ENCODE measurements around the gene FSCN2. TPM values are rescaled to one million over a fixed set of nuclear protein-coding genes. Genes with fewer than 3 reads are reported as not detected.

The FSCN2 gene
- total RNA-seq, 1 experiment from 2014 or later: 1.6 TPM

DNA sequence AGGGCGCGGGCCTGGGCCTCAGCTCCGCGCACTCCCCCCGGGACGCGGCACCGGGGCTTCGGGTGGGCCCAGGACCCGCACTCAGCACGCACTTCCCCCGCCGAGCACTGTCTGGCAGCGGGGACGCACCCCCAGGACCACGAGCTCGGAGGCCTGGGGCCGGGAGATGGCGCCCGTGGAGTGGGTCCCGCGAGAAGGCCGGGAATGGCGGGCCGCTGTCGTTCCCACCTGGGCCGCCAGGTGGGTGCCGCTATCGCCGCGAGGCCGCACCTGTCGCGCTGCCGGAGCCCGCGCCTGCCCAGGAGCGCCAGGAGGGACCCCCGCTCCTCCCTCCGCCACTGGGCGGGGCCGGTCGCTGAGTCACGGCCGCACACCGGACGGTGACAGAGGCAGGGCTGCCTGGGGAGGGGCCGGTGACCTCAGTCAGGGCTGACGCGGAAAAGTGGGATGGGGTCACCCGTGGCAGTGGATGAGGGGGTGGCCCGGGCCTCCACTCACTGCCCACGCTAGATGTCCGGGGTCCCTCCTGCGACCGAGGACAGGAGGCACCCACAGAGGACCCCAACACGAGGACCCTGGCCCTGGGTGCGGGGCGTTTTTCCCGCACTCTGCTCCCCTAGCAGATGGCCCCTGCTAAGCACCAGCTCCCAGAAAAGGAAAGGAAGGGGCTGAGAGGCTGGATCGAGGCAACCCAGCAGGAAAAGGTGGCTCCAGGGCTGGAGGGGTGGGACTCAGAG lies 8.7 kb upstream of the FSCN2 start:
- peak overlapping the region; percentile 49 to 70 for H3K4me3 Mint-ChIP-seq
- H3K4me2 ChIP-seq (ENCODE audit: insufficient read depth, insufficient read length, low read length): peak overlapping the region; percentile 35
- peaks cover 0 to 5% (median 0%) of the 10 kb centered on the region in 3 experiments; a peak in 1 of 7 replicates for H3K36me3 Mint-ChIP-seq (ENCODE audit: insufficient read depth in 1 of 3, low read depth in 3 of 3)

More for the DNA sequence above, 8.7 kb upstream of the FSCN2 start:
- no peak overlapping the region for H2BK5ac ChIP-seq (ENCODE audit: insufficient read length, low read length)
- H3K4me1 ChIP-seq (ENCODE audit: insufficient read depth, low read length): peaks cover 4% of the 10 kb centered on the region; the same call in 1 of the 2 replicates
- no peak overlapping the region for H2AK5ac ChIP-seq (ENCODE audit: insufficient read length, low read length)
- H2AFZ ChIP-seq (ENCODE audit: low read length): no peak overlapping the region
- H4K91ac ChIP-seq (ENCODE audit: insufficient read length, low read depth, low read length): no peak overlapping the region
- H3K9ac ChIP-seq (ENCODE audit: extremely low read depth, insufficient read length, low read length): no peak overlapping the region
- H3K9me3 ChIP-seq (ENCODE audit: control insufficient read depth, low read depth, low read length): no peaks in the 10 kb centered on the region
- no peak overlapping the region for H4K5ac ChIP-seq (ENCODE audit: insufficient read length, low read depth, low read length)
- WGBS (ENCODE audit: extremely low coverage, insufficient read length, low lambda C conversion rate): no CpG with 5 or more reads among the region's 61 CpGs
- no peak overlapping the region for H4K8ac ChIP-seq (replicated peaks; ENCODE audit: insufficient read length, low read depth, low read length)
- Mint-ChIP-seq H3K27me3 (ENCODE audit: low read depth) (peaks cover 45% of the 10 kb centered on the region), H3K4me1 (peaks cover 21 to 31% of the 10 kb centered on the region in 2 experiments), H3K27ac (no peak overlapping the region), H3K9me3 (no peaks in the 10 kb centered on the region)
- peak overlapping the region; percentile 14 for H3K14ac ChIP-seq (ENCODE audit: insufficient read depth, low read length)
- H3K79me1 ChIP-seq (ENCODE audit: insufficient read depth, low read depth, low read length, poor library complexity, severe bottlenecking): peaks cover 2% of the 10 kb centered on the region
- H3K23me2 ChIP-seq (ENCODE audit: insufficient read length, low read depth, low read length, poor library complexity, severe bottlenecking): peaks cover 17% of the 10 kb centered on the region
- H3K79me2 ChIP-seq (ENCODE audit: insufficient read depth, low read length): peaks cover 7% of the 10 kb centered on the region; the same call in 1 of the 2 replicates
- DNase-seq: peak; percentile 82
- no peaks in the 10 kb centered on the region for H4K20me1 ChIP-seq (ENCODE audit: control insufficient read depth, insufficient read depth, insufficient read length)
- H2BK15ac ChIP-seq (ENCODE audit: low read depth, low read length): no peak overlapping the region
- H3K23ac ChIP-seq (ENCODE audit: insufficient read length, low read depth, low read length): no peak overlapping the region
- no peaks in the 10 kb centered on the region; the same call in 1 of the 2 replicates for H3K27me3 ChIP-seq (ENCODE audit: insufficient read depth, low read length)
- H3K4ac ChIP-seq (ENCODE audit: low read depth, low read length): no peak overlapping the region
- H2BK20ac ChIP-seq (ENCODE audit: low read depth, low read length, poor library complexity, severe bottlenecking): no peak overlapping the region
- TF ChIP-seq, protein P1, sequence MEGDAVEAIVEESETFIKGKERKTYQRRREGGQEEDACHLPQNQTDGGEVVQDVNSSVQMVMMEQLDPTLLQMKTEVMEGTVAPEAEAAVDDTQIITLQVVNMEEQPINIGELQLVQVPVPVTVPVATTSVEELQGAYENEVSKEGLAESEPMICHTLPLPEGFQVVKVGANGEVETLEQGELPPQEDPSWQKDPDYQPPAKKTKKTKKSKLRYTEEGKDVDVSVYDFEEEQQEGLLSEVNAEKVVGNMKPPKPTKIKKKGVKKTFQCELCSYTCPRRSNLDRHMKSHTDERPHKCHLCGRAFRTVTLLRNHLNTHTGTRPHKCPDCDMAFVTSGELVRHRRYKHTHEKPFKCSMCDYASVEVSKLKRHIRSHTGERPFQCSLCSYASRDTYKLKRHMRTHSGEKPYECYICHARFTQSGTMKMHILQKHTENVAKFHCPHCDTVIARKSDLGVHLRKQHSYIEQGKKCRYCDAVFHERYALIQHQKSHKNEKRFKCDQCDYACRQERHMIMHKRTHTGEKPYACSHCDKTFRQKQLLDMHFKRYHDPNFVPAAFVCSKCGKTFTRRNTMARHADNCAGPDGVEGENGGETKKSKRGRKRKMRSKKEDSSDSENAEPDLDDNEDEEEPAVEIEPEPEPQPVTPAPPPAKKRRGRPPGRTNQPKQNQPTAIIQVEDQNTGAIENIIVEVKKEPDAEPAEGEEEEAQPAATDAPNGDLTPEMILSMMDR (conservative IDR thresholded peaks at IDR 0.05): peak; percentile 76
- H3K56ac ChIP-seq (ENCODE audit: insufficient read length, low read depth, low read length): no peak overlapping the region
- H3K27ac ChIP-seq (ENCODE audit: insufficient read length, low read depth, low read length): no peak overlapping the region
- H3T11ph ChIP-seq (ENCODE audit: low read length): no peak overlapping the region
- no peak overlapping the region for H2BK120ac ChIP-seq (ENCODE audit: low read depth, low read length, poor library complexity, severe bottlenecking)
- H2BK12ac ChIP-seq (ENCODE audit: insufficient read length, low read depth, low read length): no peak overlapping the region
- peak overlapping the region; percentile 4 for H3K18ac ChIP-seq (ENCODE audit: insufficient read length, low read depth, low read length)
